Urothelium cell line (cell line): Measurements from ENCODE around the gene CUX1.
"Not testable (repeated sequence)": the region's sequence is repeated elsewhere in the genome, so short reads cannot be mapped to it uniquely, and the experiment has no call there.

ENCODE experiments used
- DNase-seq: peaks from one replicate; pipeline ENCODE4 v3.0.0; 2011; ENCODE audit warnings: low spot score, mixed read lengths
- FAIRE-seq: peaks from 2 replicates; lab custom pipeline; 2011; peaks lifted over from hg19 to GRCh38; lab: Jason Lieb, UNC

Gene CUX1

GRCh38 chr7:101911800-101912715 is 94.6 kb downstream of the CUX1 start:
- DNase-seq (no peak), FAIRE-seq (no peak)

GRCh38 chr7:101912716-101913110 is 95.3 kb downstream of the CUX1 start:
- FAIRE-seq (no peak), DNase-seq (no peak)

DNA sequence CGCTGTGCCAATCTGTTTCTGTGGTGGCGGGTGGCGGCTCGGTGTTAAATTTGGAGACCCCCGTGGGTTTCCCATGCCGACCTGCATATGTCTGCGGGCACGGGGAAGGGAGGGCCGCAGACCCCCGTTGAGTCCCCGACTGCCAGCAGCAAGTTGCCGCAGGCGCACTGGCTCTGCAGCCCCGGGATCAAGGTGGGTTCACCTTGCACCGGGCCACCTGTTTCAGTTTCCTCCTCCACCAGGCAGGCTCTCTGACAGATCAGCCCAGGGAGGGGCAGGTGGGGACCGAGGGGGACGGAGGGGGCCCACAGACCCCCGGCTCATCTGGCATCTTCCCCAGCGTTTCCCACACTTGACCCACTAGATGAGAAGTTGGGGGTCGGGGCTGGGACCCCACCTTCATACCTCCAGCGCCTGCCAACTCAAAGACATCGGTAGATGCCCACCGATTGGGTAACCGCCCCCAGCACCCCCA is 95.9 kb downstream of the CUX1 start:
- DNase-seq, result no peak
- FAIRE-seq, result no peak

- FAIRE-seq, result no peak
- no peak for DNase-seq
Measured at GRCh38 chr7:101913851-101914250, 96.4 kb downstream of the CUX1 start.

- no peak for DNase-seq
- FAIRE-seq, result no peak
Measured at GRCh38 chr7:101915000-101915399, 97.6 kb downstream of the CUX1 start.

- no peak for DNase-seq
- FAIRE-seq, result no peak
Measured at GRCh38 chr7:101916041-101916800, 98.8 kb downstream of the CUX1 start.

GRCh38 chr7:101916876-101917275 is 99.5 kb downstream of the CUX1 start:
- FAIRE-seq (no peak), DNase-seq (no peak)

DNA sequence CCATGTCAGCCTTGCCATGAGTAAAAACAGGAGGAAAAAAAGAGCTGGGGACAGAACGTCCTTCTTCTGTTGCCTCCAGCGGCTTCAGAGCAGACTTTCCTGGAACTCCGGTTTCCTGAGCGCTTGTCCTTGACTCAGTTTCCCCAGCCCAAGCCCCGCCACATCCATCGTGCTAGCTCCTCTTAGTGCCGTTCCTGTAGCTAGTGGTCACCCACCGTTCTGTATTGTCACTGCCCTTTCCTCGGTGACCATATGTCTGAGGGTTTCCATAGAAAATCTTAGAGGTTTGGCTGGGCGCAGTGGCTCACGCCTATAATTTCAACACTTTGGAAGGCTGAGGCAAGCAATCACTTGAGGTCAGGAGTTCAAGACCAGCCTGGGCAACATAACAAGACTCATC is 100.1 kb downstream of the CUX1 start:
- no peak for FAIRE-seq

DNA sequence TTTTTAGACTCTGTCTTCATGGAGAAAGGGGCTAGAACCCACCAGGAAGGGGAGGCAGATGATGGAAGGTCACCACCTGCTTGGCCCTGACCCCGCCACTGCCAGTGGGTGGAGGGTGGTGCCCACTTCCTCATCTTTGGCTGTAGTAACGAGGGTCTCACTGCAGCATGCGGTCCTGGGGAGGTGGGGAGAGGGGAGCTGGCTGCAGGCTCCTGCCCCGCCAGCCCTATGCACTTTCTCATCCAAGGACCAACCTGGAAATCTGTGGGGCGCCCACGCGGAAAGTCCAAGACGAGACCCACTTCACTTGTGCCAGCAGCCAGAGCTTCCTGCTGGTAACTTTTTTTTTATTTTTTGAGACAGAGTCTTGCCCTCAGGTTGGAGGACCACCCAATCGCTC is 101.0 kb downstream of the CUX1 start:
- no peak for FAIRE-seq

More for the DNA sequence above, 100.1 kb downstream of the CUX1 start:
- DNase-seq, result no peak

GRCh38 chr7:101919363-101920115 is 102.1 kb downstream of the CUX1 start:
- no peak for FAIRE-seq
- DNase-seq, result no peak

More for the DNA sequence above, 101.0 kb downstream of the CUX1 start:
- DNase-seq, result no peak

GRCh38 chr7:101921061-101921460 is 103.6 kb downstream of the CUX1 start:
- FAIRE-seq (no peak), DNase-seq (no peak)

- not testable (repeated sequence) for FAIRE-seq, DNase-seq
Measured at GRCh38 chr7:101921546-101922489, 104.4 kb downstream of the CUX1 start.

GRCh38 chr7:101922631-101923601 is 105.5 kb downstream of the CUX1 start:
- no peak for FAIRE-seq
- no peak for DNase-seq

GRCh38 chr7:101923602-101923985 is 106.2 kb downstream of the CUX1 start:
- no peak for DNase-seq
- FAIRE-seq, result no peak

- FAIRE-seq (no peak), DNase-seq (peak; percentile 56)
Measured at GRCh38 chr7:101924171-101924570, 106.7 kb downstream of the CUX1 start.

DNA sequence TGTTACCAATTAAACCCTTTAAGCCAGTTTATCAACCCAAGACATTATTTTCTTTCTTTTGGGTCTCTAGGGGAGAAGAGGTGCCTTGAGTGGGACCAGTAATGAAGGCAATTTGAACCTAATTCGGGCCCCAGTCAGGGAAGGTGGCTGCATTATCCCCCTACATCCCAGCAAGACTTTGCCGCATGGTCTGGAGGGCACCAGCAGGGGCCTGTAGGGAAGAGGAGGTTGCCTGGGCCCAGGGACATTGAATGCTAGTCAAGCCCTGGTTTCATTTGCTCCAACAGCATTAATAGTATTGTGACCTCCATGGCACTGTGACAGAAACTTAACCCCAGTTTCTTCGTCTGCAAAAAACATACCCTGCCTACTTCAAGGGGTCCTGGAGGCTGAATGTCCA is 108.8 kb downstream of the CUX1 start:
- FAIRE-seq (no peak), DNase-seq (no peak)

DNA sequence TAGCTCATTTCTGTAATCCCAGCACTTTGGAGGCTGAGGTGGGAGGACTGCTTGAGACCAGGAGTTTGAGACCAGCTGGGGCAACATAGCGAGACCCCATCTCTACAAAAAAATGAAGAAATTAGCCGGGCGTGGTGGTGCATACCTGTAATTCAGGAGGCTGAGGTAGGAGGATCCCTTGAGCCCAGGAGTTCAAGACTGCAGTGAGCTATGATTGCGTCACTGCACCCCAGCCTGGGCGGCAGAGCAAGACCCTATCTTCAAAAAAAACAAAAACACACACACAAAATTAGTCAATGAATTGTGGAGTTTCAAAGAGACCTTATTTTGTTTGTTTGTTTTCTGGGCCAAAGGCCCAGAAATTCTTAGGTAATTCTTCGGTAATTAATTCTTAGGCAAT is 110.0 kb downstream of the CUX1 start:
- no peak for FAIRE-seq
- DNase-seq, result no peak

DNA sequence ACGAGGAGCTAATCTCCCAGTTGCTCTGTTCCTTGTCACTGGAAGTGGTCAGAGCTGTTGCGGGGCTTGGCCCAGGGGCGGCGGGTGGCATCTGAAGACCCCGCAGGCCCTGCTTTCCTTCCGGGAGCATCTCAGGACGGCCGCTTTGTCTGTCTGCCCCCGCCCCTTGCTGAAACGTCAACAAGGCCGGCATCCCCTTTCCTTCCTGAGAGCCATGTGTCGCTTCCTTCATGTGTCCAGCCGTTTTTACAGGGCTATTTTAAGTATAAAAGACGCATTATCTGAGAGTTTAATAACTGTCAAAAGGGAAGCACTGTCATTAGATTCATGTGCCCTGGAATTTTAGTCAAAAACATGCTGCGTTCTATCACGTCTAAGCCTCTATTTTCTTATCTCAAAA is 110.4 kb downstream of the CUX1 start:
- FAIRE-seq (no peak), DNase-seq (no peak)

GRCh38 chr7:101929256-101929655 is 111.8 kb downstream of the CUX1 start:
- DNase-seq, result no peak
- FAIRE-seq, result no peak
